SIG-M5 (cell line): ENCODE data around the gene RTCB.

Experiments used
- DNase-seq: peaks from one replicate; lab custom pipeline; 2025; lab: John Stamatoyannopoulos, UW

RTCB gene

DNA sequence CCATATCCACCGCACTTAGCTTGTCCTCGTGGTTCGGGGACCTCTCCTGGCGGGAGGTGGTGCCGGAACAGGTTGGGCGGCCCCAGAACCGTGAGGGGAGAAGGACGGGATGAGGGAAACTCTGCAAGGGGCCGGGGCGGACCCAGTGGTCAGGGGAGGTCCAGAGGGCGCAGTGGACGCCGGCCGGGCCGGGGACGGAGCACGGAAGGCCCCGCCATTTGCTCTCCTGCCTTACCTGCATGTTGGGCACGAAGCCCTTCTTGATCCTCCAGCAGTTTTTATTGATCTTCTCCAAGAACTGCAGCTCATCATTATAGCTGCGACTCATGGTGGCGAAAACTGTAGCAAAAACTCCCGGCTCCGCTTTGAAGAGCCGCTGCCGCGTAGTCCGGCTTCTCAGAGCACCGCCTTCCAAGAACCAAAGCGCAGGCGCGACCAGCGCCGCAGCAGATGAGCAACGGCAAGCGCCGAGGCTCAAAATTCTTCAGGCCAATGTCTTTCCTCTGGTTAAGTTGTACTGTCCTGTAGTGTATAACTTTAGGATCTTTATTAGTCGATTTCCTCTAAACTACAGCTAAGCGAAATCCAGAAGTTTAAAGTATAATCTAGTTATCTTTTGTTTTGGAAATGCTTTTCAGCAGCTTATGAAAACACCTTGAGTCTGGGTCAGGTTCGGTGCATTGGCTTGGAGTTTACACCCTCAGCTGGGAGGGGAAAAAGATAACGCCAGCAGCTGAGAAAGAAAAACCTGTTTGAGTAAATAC is at the start of gene RTCB:
RTCB (minus strand) TSS at position 419 of the 764 bp plus-strand sequence; CDS start at position 328, 91 bp downstream.
- DNase-seq = no peak

DNA sequence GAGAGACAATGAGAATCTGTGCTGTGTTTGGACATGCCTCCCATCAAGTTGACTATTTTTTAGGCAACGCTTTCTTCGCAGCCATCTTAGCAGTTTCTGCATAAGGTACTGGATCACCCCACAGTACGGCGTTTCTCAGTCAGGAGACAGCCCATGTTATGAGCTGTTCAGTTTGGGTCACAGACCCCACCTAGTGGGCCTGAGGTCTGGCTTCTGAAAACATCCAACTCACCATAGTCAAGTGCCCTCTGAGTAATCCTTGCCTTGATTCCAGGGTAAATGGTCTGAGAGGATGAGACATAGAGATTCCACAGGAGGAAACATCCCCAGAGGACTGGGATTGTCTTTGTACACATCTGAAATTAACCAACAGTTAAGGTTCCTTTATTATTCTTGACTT is 45.0 kb upstream of the RTCB start:
- no peak for DNase-seq

DNA sequence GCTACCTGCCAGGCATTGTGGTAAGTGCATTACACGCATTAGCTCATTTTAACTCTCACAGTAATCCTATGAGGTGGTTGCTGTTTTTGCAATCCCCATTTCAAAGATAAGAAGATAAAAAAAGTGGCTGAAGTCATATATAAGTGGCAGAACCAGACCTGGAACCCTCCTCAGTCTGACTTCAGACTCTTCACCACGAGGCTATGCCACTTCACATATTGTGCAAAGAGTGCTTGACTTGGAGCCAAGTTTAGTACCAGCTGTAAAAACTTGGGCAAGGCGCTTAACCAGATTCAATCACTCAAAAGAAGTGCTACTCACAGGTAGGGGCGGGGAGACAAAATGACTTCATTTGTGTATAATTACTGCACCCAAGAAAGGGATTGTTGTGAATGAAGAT is 36.9 kb upstream of the RTCB start:
- DNase-seq = no peak

DNA sequence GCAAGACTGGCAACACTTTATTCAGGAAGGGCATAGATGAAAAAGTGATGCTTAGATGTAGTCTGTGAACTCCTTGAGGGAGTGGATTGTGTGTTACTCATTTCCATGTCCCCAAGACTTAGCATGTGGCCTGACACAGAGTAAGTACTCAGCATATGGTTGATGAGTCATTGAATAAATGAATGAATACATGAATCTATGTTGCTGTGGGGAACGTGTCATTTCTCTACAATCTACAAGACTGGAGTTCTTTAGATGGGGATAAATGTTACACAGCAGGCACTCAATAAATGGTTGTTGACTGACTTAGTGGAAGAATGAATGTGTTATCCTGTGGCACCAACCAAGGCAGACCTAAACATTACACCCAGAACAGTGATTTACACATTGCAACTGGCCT is 34.3 kb upstream of the RTCB start:
- no peak for DNase-seq

DNA sequence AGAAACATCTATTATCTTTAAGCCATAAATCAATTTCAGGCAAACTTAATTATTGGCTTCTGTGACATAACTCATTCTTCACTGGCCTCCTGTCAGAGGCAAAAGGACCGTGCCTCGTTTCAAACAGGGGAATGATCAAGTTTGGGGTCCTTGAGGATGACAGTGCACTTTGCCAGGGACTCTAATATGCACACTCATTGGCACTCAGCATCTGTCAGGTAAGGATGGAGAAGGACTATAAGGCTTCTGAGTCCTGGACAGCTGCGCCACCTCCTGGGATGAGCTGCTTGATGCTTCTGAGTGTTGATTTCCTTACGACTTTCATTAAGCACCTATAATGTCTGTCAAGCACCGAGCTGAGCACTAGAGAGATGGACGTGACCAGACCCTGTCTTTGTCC is 32.0 kb upstream of the RTCB start:
- no peak for DNase-seq

DNA sequence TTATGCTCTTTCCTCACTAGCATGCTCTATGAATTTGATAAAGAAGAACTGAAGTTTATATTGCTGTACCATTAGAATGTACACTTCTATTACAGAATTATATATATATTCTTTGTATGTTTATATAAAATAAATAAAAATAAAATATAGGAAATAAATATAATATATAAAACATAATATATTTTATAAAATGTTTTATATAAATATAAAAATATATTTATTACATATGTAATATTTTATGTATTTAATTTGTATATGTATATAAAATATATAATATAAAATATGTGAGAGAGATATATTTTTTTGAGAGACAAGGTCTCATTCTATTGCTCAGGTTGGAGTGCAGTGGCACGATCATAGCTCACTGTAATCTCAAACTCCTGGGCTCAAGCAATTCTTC is 18.3 kb upstream of the RTCB start:
- no peak for DNase-seq

DNA sequence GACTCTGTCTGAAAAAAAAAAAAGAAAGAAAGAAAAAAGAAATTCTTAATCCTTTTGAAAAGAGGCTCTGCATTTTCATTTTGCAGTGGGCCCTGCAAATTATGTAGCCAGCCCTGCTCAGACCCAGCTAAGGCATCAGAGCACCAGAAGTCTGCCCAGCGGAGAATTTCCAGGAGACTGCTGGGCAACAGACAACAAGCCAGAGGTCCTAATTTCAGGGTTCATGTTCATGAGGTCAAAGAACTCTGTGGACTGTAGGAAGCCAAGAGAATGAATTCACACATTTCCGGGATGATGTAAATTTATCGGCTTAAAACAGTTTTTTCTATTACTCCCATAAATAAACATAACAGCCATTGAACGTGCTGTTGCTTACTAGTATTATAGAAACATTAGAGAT is 14.8 kb upstream of the RTCB start:
- DNase-seq = no peak

DNA sequence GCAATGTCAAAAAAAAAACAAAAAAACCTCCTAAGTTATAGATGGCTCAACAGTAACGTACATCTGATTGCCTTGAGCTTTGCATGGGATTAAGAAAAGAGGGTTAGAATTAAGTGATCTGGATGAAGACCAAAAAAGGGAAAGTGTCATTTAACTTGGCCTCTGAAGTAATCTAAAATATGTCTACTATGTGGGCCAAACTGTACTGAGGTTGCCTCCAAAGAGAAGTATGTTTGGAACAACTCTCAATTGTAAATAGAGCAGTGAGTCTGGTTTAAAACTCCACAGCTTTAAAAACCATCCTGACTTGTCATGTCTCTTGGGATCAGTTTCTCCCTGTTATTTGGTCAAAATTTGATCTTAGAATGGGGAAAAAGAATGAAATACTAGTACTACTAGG is 11.6 kb upstream of the RTCB start:
- no peak for DNase-seq

DNA sequence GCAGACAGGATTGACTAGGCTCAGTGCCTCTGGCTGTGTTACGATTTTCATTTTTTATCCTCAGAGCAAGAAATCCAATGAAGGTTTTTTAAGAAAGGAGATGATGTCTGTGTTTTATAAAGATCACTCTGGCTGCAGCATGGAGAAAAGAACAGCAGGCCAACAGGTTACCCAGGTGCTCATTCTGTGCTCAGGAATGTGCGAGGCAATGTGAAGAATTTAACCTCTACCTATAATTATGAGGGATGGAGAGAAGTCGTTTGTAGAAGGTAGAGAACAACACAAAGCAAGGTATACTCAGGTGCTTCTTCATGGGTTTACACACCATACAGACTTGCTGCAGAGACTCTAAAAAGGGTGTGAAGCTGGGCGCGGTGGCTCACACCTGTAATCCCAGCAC is 10.0 kb upstream of the RTCB start:
- no peak for DNase-seq

DNA sequence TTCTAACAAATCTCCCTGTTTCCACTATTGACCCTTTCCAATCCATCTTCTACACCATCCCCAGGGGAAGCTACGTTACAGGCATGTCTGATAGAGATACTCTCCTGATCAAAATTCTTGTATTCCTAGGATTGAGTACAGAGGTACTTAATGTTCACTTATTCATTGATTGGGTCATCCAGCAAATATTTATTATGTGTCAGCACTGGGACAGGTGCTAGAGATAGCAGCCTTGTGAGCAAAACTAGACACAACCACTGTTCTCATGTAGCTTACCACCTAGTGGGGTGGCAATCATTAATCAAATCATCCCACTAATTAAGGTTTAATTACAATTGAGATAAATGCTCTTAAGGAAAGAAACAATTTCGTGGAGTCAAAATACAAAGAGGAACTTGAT is 9.4 kb upstream of the RTCB start:
- DNase-seq = no peak

DNA sequence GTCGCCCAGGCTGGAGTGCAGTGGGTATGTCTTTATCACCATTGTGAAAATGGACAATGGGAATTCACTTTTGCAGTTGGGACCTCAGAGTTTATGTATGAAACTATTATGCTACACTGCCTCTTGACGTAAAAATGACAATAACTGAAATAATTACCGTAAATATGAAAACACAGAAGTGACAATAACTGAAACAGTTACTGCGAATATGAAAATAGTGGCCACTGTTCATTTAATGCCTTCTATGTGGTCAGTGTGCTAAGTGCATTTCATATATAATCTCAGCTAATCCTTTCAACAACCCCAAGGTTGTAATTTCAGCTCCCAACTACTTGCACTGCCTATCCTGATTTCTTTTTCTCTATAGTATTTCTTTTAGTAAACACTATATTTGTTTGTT is 5.9 kb upstream of the RTCB start:
- no peak for DNase-seq

DNA sequence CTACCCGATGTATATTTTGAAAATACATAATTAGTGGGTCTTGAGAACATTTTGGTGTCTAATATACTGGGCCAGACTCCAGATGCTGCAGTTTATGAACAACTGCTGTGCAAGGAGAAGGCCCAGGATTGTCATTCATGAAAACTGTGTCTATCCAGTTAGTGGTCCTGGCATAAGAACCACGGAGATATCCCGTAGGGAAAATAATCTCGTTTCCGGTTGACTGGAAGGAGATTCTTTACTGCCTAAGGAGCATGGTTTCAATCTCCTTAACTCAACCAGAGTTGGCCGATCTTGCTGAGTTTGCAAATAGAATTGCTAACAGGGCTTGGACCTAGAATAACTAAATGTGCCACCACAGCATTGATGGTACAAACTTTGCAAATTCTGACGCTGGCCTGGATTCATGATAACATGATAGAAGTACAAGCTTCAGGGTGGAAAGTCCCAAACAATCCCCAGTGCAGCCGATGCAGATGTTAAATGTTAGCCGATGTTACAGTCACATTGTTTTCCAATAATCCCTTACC is 4.6 kb upstream of the RTCB start:
- no peak for DNase-seq

DNA sequence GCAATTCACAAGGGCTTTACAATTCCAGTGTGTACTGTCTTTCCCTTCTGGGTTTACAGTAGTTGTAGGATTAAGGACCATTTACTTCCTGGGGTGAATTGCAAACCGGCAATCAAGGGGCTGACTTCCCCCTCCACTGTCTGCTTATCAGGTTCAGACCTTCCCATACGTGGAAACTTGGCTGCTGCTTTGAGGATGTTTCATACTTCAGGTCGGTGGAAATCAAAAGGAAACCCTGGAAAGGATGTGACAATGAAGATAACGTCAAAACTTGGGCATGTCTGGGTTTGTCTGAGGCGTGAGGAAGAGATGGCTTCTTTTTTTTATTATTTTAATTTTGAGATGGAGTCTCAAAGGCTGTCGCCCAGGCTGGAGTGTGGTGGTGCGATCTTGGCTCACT is 2.1 kb upstream of the RTCB start:
- DNase-seq = no peak

DNA sequence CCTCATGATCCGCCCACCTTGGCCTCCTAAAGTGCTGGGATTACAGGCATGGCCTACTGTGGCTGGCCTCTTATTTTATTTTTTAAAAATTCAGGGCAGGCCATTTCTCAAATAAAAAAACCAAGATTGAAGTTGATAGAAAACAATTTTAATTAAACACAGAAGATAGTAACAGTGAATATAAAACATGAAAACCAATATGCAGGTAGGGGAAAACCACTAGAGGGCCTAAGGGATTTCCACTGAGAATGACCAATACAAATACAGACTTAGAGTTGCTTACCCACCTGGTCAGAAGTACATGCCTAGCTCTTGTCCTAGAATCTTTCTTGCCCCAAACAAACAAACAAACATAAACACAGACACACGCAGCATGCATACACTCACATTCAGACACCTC is 1.7 kb upstream of the RTCB start:
- DNase-seq = no peak

DNA sequence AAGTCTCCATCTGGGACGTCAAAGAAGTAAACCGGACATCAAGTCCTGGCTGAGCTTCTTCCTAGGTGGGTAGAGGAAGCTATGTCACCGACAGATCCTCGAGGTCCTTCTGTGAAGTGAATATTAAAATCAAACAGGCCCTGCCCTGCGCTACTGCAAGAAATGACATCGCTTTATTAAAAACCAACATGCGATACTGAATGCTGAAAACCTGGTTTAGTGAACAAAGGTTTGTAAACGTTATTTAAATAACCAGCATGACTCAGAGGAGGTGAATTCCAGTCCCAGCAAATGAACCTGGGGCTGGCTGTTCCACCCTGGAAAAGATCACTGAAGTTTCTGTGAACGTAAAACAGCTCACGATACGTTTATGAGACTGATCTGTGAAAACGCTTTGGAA is 645 bp downstream of the RTCB start:
- no peak for DNase-seq

DNA sequence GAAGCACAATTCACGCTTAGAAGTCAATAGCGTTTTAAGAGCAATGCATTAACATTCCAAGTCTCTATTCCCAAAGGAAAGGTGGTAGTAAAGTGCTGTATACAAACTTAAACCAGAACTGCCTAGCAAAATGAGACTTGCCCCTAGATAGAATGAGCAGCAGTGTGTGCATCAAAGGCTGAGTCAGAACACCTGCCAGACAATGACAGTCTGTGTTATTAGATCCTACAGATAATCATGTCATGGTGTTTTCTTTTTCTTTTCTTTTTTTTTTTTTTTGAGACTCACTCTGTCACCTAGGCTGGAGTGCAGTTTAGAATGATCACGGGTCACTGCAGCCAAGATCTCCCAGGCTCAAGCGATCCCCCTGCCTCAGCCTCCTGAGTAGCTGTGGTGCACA is 1.6 kb downstream of the RTCB start:
- no peak for DNase-seq

DNA sequence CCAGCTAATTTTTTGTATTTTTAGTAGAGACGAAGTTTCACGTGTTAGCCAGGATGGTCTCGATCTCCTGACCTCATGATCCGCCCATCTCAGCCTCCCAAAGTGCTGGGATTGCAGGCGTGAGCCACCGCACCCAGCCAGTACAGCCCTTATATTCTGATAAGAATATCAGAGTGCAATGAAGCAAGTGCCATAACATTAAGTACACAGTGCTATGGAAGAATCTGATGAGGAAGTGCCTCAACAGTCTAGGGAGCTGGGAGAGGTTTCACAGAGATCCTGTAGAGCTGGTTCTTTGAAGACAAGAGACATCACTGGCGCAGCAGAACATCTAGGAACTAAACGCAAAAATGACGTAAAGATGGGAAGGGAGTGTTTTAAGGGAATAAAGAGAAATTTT is 2.1 kb downstream of the RTCB start:
- no peak for DNase-seq

DNA sequence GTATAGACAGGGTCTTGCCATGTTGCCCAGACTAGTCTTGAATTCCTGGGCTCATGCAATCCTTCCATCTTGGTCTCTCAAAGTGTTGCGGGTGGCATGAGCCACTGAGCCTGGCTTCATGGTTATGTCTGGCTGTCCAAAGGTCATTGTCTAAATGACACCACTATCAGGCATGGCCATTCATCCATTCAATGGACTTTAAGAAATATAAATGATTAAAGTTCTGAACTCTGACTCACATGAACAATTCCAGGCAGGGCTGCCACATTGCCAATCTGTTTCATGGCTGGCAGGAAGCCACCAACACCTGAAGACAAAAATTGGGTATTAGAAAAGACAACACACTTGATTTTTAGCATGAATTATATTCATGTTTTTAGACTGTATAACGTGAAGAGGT is 4.1 kb downstream of the RTCB start:
- no peak for DNase-seq

DNA sequence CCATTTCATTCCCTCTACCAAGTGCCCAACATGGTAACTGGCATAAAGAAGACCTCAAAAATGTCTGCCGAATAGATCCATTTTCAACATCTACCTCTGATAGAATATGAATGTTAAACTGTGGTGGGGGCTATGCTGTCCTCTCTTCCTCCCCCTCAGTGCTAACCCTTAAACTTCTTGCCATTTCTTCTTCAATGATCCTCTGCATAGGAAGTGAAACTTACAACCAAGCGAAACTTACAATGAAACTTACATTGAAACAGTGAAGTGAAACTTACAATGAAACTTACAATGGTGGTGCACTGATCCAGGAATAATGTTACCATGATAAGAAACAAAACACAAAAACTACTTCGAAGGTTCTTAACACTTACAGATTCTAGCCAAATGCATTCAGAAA is 4.7 kb downstream of the RTCB start:
- DNase-seq = no peak

DNA sequence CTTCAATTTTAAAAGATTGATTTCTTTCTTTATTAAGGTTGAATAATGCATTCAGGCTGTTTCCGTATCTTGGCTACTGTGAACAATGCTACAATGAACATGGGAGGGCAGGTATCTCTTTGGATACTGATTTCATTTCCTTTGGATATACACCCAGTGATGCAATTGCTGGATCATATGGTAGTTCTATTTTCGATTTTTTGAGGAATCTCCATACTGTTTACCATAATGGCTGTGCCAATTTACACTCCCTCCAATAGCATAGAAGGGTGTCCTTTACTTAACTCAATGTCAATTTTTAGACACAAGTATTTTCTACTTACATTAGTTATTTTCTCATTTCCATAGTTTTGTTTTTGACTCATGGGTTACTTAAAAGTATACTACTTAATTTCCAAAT is 8.0 kb downstream of the RTCB start:
- DNase-seq = no peak

DNA sequence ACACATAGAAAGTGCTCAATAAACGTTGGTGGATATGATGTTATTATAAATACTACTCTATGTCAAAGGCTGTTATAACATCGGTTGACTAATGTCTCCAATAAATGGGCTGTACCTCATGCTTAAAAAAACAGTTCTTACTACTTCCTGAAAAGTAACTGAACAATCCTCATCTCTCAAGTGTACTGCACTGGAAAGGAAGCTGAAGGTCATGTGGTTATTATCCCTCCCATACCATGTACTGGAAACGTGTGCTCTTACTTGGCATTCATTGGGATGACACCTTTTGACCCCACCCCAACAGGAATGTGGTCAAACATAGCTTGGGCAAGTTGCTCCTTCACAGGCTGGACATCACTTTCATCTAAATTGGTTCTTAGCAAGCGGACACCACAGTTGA is 10.6 kb downstream of the RTCB start:
- DNase-seq = no peak

DNA sequence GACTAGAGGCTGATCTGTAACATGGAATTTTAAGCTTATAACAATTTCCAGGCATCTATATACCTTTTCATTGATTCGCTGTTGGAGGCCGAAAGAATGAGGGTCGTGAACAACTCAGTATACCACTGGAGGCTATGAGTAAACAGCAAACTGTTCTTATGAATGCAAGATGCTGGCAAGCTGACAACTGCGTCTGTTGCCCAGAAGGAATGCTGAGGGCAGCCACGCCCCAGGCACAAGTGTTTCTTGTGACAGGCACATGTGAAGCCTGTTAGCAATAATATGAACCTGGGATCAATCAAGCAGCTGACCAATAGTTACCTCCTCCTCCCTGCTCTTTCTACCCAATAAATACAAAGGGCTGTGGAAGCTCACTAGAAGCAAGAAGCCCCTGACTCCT is 15.3 kb downstream of the RTCB start:
- no peak for DNase-seq

DNA sequence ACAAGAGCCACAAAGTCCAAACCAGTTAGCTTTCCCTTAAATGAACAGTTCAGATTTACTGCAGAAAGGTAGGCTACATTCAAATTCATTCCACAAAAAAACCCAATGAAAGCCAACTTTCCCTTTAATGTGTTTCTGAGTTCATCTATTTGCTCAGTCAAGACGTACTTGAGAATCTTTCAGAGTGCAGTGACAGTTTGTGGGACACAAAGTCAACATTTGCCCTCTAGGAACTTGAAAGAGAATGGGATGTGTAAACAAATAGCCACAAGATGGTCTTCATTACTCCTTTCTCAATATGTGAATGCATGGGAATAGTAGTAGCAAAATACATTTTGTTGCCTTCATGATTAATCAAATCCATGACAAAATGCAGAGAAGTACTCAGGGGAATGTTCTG is 15.8 kb downstream of the RTCB start:
- DNase-seq = no peak

DNA sequence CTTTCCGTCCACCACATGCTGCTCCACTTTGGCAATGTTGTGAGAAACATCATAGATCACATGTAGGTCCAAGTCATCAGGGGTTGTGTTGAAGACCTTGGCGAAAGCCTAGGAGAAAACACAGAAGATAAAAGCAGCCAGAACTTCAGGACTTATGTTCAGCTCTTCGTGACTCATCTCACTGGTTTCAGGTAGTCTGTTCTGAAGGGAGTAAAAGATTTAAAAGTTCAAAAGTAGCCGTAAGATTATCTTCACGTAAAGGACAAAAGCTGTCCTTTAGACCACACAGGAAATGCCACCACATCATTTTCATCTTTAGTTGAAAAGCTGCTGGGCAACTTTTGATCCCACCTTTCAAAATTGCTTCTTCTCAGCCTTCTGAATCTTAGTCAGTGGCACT is 16.9 kb downstream of the RTCB start:
- DNase-seq = no peak
